Measurements from ENCODE around the gene MORN1. TPM values are rescaled to one million over a fixed set of nuclear protein-coding genes. Genes with fewer than 3 reads are reported as not detected.

MORN1 gene
- total RNA-seq, 4 donors from 2014 or later: 4.9 to 21.5 (median 15.9) TPM

DNA sequence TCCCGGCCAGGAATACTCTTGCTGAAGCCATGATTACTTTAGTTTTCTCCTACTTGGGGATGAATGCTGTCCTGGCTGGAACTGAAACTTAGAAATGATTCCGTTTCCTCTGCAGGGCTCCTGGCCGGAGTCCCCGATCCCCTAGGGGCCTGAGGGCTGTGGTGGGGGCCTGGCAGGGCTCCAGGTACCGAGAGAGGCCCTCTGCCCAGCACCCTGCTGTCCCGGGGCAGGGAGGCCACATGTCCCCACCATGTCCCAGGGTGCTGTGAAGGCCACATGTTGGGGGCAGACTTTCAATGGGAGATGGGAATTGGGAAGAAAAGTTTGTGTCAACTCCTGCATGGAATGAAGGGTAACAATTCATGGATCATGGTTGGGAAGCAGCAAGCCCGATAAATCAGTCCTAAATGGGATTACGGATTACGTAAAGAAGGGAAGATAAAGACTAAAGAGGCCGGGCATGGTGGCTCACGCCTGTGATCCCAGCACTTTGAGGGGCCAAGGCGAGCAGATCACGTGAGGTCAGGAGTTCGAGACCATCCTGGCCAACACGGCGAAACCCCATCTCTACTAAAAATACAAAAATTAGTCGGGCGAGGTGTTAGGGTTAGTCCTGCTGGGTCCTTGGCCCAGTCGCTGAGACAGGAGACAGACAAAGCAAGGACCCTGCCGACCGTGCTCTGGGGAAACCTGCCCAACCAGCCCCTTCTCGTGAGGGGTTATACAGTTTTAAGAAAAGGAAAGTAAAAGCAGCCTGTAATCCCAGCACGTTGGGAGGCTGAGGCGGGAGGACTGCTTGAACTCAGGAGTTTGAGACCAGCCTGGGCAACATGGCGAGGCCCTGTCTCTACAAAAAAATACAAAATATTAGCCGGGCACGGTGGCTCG lies 37.6 kb downstream of the MORN1 start:
- no peak for TF ChIP-seq POLR2A (IDR thresholded peaks at IDR 0.05)
- TF ChIP-seq, protein P1, sequence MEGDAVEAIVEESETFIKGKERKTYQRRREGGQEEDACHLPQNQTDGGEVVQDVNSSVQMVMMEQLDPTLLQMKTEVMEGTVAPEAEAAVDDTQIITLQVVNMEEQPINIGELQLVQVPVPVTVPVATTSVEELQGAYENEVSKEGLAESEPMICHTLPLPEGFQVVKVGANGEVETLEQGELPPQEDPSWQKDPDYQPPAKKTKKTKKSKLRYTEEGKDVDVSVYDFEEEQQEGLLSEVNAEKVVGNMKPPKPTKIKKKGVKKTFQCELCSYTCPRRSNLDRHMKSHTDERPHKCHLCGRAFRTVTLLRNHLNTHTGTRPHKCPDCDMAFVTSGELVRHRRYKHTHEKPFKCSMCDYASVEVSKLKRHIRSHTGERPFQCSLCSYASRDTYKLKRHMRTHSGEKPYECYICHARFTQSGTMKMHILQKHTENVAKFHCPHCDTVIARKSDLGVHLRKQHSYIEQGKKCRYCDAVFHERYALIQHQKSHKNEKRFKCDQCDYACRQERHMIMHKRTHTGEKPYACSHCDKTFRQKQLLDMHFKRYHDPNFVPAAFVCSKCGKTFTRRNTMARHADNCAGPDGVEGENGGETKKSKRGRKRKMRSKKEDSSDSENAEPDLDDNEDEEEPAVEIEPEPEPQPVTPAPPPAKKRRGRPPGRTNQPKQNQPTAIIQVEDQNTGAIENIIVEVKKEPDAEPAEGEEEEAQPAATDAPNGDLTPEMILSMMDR (IDR thresholded peaks at IDR 0.05): no peak
- Histone ChIP-seq H3K27me3 (no peaks in the 10 kb centered on the region), H3K4me1 (no peaks in the 10 kb centered on the region), H3K4me3 (no peak overlapping the region), H3K36me3 (no peaks in the 10 kb centered on the region), H3K9me3 (no peaks in the 10 kb centered on the region), H3K27ac (no peak overlapping the region)
- no peak for DNase-seq

DNA sequence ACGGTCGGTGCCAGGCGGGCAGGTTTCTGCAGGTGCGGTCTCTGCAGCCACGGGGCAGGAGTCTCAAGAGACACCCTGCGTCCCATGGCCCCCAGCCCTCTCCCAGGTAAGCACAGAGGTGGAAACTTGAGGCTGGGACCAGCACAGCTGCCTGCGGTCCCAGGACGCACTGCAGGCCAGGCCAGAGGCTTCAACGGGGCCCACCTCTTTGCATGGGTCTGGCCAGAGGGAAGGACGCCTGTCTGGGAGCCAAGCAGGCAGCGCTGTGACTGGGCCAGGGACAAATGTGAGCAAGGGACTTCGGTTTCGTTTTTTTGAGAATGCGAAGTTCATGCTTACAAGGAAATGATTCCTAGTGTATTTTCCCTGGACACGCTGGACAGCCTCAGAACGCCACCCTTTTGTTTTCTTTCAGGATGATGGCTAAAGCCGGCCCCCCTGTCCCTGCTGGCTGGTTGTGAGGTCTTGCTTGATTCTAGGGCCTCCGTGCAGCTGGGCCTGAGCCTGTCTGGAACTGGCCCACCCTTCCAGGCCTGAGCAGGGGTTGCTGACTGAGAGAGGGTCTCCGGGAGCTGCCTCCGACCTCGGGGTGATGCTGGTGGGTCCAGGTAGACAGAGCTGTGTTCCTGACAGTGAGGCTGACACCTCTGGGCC lies 38.3 kb downstream of the MORN1 start:
- H3K4me3 ChIP-seq: no peak overlapping the region
- no peak for DNase-seq
- no peaks in the 10 kb centered on the region for H3K36me3 ChIP-seq
- H3K27me3 ChIP-seq: no peaks in the 10 kb centered on the region
- no peaks in the 10 kb centered on the region for H3K9me3 ChIP-seq
- no peak for TF ChIP-seq POLR2A (IDR thresholded peaks at IDR 0.05)
- TF ChIP-seq, protein P1 (IDR thresholded peaks at IDR 0.05): no peak
- H3K4me1 ChIP-seq: no peaks in the 10 kb centered on the region
- no peak overlapping the region for H3K27ac ChIP-seq

DNA sequence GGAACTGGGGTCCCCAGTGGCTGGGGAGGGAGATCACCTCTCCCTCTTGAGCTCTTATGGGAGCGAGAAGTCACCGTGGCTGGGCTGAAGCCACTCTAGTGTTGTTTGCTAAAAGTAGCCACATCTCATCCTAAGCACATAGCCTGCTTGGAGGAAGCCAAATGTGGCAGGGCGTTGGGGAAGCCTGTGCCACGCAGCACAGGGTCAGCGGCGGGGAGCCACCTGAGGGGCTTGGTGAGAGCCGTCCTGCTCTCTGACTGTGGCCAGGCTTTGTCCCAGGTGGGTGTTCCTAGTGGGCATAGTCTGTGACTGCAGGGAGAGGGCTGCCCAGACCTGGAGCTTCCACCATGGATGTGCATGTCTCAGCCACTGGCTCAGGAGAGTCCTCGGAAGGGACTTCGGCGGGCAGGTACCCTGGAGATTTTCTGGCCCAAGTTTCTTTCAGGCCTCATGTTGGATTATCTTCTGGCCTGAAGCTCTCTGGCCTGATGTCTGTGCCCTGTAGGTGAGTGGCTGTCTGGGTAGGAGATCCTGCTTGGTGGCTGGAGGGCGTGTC lies 38.9 kb downstream of the MORN1 start:
- H3K4me3 ChIP-seq: no peak overlapping the region
- no peaks in the 10 kb centered on the region for H3K36me3 ChIP-seq
- no peaks in the 10 kb centered on the region for H3K4me1 ChIP-seq
- no peak for DNase-seq
- H3K27ac ChIP-seq: no peak overlapping the region
- no peaks in the 10 kb centered on the region for H3K9me3 ChIP-seq
- H3K27me3 ChIP-seq: no peaks in the 10 kb centered on the region
- TF ChIP-seq POLR2A (IDR thresholded peaks at IDR 0.05): no peak
- TF ChIP-seq, protein P1 (IDR thresholded peaks at IDR 0.05): no peak

DNA sequence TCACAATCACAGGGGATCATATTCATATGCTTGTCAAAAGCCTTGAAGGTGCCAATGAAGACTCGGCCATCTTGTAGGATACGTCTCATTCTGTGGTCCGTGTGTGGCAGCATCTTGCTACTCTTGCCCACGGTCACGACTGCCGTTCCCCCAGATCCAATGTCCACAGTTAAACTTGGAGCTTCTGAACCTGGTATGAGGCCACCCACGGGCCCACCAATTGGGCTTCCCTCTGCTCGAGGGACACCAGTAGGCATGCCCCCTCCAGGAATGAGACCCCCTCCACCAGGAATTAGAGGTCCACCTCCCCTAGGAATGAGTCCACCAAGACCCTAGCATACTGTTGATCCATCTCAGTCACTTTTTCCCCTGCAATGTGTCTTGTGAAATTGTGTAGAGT lies 39.6 kb downstream of the MORN1 start:
- no peak for DNase-seq
- no peaks in the 10 kb centered on the region for H3K9me3 ChIP-seq
- H3K27me3 ChIP-seq: no peaks in the 10 kb centered on the region
- H3K4me1 ChIP-seq: no peaks in the 10 kb centered on the region
- TF ChIP-seq, protein P1 (IDR thresholded peaks at IDR 0.05): no peak
- TF ChIP-seq POLR2A (IDR thresholded peaks at IDR 0.05): no peak
- H3K4me3 ChIP-seq: no peak overlapping the region
- no peaks in the 10 kb centered on the region for H3K36me3 ChIP-seq
- H3K27ac ChIP-seq: no peak overlapping the region

DNA sequence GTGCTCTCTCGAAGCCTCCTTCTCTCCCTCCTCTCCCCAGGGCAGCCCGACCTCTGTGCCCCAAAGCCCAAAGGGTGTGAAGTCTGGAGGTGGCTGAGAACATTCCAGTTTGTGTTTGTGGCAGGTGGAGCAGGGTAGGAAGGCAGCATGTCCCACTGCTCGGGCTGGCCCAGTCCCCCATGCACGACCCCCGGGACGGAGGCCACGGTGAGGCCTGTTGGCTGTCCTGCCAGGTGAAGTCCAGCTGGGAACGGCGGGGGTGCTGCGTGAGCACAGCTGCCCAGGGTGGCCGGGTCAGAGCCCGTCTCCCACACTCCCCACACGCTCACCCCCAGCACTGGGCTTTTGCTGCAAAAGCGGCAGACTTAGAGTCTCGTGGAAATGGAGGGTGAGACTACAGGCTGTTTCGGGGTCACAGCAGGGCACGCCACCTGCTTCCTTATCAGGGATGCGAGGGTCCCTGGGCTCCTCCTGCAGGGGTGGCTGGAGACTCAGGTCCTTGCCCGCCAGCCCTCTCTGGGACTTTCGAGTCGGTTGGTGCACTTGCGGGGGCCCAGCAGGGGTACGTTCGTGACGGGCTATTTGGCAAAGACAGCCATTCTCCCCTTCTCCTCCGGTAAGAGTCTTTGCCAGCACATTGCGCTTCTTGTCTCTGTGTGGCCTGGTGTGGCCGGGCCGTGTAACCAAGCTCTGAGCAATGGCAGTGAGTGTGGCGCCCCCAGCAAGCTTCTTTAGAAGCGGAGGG lies 40.3 kb downstream of the MORN1 start:
- DNase-seq: no peak
- TF ChIP-seq, protein P1 (IDR thresholded peaks at IDR 0.05): no peak
- no peak for TF ChIP-seq POLR2A (IDR thresholded peaks at IDR 0.05)
- no peaks in the 10 kb centered on the region for H3K4me1 ChIP-seq
- H3K27me3 ChIP-seq: no peaks in the 10 kb centered on the region
- no peak overlapping the region for H3K4me3 ChIP-seq
- no peak overlapping the region for H3K27ac ChIP-seq
- no peaks in the 10 kb centered on the region for H3K9me3 ChIP-seq
- H3K36me3 ChIP-seq: no peaks in the 10 kb centered on the region
